ENCODE data around the gene SLC35B2. TPM values are rescaled to one million over a fixed set of nuclear protein-coding genes. Genes with fewer than 3 reads are reported as not detected.
A peak's percentile ranks its signal among the peaks of the same experiment; 100 is the strongest.

Gene SLC35B2
- polyA plus RNA-seq, 1 of the 3 experiments (the other 2 are of a cell fraction), result 125 TPM

DNA sequence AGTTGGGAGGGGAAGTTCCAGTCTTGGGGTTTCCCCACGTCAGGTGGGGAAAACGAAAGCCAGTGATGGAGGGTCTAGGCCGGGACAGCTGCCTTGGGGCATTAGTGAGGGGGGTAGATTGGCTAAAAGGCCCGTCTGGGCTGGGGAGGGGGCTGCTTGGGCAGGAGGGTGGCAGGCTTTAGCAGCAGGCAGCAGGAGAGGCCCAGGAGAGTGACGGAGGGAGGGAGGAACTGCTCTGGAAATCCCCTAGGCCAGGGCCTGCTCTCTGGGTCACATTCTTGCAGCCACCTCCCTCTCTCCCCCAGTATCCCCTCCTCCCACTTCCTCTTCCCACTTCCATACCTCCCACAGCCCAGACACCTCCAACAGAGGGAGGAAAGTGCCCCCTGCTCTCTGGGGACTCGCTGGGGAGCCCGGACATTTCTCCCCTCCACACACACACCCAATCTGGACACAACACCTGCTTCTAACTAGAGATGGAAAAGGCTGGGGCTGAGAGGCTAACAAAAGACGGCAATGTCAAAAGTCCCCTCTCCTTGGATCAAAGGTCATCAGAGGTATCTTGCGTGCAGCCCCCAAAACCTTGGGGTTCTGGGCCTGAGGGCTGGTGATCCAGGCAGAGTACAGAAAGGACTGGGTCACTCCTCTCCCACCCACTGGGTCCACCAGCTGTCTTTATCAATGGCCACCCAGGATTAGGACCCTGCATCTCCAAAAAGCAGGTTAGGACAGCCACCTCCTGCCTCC is 6.2 kb upstream of the SLC35B2 start:
- peaks cover 7% of the 10 kb centered on the region for H3F3A ChIP-seq (replicated peaks; ENCODE audit: insufficient read depth)
- peaks cover 4% of the 10 kb centered on the region; the same call in 1 of the 2 replicates for H3K27me3 ChIP-seq (ENCODE audit: insufficient read depth)
- H3K9me2 ChIP-seq, result no peaks in the 10 kb centered on the region
- CTCF ChIA-PET, result interaction anchor here (0.8 to 9.1 kb wide), 9 partner anchors 8 to 167 kb away, joined by 3 to 220 read pairs (median 7); partner anchors contain the start of genes AARS2 and SLC35B2
- H3K9ac ChIP-seq, result peak overlapping the region; percentile 80; the same call in 1 of the 2 replicates
- TF ChIP-seq, protein P1, sequence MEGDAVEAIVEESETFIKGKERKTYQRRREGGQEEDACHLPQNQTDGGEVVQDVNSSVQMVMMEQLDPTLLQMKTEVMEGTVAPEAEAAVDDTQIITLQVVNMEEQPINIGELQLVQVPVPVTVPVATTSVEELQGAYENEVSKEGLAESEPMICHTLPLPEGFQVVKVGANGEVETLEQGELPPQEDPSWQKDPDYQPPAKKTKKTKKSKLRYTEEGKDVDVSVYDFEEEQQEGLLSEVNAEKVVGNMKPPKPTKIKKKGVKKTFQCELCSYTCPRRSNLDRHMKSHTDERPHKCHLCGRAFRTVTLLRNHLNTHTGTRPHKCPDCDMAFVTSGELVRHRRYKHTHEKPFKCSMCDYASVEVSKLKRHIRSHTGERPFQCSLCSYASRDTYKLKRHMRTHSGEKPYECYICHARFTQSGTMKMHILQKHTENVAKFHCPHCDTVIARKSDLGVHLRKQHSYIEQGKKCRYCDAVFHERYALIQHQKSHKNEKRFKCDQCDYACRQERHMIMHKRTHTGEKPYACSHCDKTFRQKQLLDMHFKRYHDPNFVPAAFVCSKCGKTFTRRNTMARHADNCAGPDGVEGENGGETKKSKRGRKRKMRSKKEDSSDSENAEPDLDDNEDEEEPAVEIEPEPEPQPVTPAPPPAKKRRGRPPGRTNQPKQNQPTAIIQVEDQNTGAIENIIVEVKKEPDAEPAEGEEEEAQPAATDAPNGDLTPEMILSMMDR (IDR thresholded peaks at IDR 0.05), result no peak
- TF ChIP-seq RFX5 (IDR thresholded peaks at IDR 0.05; ENCODE audit: low read length), result no peak
- no peak for TF ChIP-seq FOXM1 (IDR thresholded peaks at IDR 0.05; ENCODE audit: low read depth)
- no peak for TF ChIP-seq TEAD4 (IDR thresholded peaks at IDR 0.05; ENCODE audit: borderline replicate concordance, insufficient read depth)
- no peak for TF ChIP-seq USF2 (IDR thresholded peaks at IDR 0.05; ENCODE audit: borderline replicate concordance, low read depth, low read length)
- TF ChIP-seq MXI1 (IDR thresholded peaks at IDR 0.05; ENCODE audit: low read depth, low read length), result no peak
- TF ChIP-seq TAF1 (IDR thresholded peaks at IDR 0.05; ENCODE audit: borderline replicate concordance, low read depth, low read length), result no peak
- TF ChIP-seq, protein P2, sequence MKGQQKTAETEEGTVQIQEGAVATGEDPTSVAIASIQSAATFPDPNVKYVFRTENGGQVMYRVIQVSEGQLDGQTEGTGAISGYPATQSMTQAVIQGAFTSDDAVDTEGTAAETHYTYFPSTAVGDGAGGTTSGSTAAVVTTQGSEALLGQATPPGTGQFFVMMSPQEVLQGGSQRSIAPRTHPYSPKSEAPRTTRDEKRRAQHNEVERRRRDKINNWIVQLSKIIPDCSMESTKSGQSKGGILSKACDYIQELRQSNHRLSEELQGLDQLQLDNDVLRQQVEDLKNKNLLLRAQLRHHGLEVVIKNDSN (IDR thresholded peaks at IDR 0.05; ENCODE audit: borderline replicate concordance, low read depth), result no peak
- TF ChIP-seq FOXJ3 (CRISPR knock-in tag; IDR thresholded peaks at IDR 0.05), result no peak
- TF ChIP-seq NFIC (IDR thresholded peaks at IDR 0.05; ENCODE audit: borderline replicate concordance), result no peak
- TF ChIP-seq EP300 (IDR thresholded peaks at IDR 0.05; ENCODE audit: borderline replicate concordance in 1 of 2, low read depth in 1 of 2, low read length in 1 of 2), result no peak
- no peak for TF ChIP-seq MAX (IDR thresholded peaks at IDR 0.05; ENCODE audit: low read depth)
- no peak for TF ChIP-seq EZH2phosphoT487 (IDR thresholded peaks at IDR 0.05; ENCODE audit: borderline replicate concordance, low read depth)
- no peak for TF ChIP-seq RXRA (IDR thresholded peaks at IDR 0.05; ENCODE audit: borderline replicate concordance, low read depth)
- no peak for TF ChIP-seq FOSL2 (IDR thresholded peaks at IDR 0.05; ENCODE audit: borderline replicate concordance, low read depth)
- TF ChIP-seq YY1 (IDR thresholded peaks at IDR 0.05; ENCODE audit: low read depth), result no peak
- no peak overlapping the region for H2AFZ ChIP-seq (ENCODE audit: low read depth)
- H3K36me3 ChIP-seq (replicated peaks in 1 of 2; ENCODE audit: control insufficient read depth in 1 of 2, insufficient read depth in 2 of 2, low read length in 1 of 2), result peaks cover 0 to 10% of the 10 kb centered on the region in 2 experiments
- no peaks in the 10 kb centered on the region for H4K20me1 ChIP-seq (ENCODE audit: insufficient read depth)
- H3K27ac ChIP-seq (ENCODE audit: low read depth in 2 of 2, low read length in 1 of 2), result no peak overlapping the region
- H3K9me3 ChIP-seq, result no peaks in the 10 kb centered on the region
- POLR2A ChIA-PET, result no interaction called here
- H3K79me2 ChIP-seq (ENCODE audit: insufficient read depth), result peaks cover 21% of the 10 kb centered on the region; the same call in 1 of the 2 replicates
- peak overlapping the region; percentile 94 for H3K4me2 ChIP-seq
- no peak for DNase-seq
- 54% methylated on average over 9 of the region's 9 CpGs for WGBS (ENCODE audit: low lambda C conversion rate)
- peaks cover 16 to 30% of the 10 kb centered on the region in 2 experiments; a peak in 2 of 4 replicates for H3K4me1 ChIP-seq (ENCODE audit: control insufficient read depth in 1 of 2, insufficient read depth in 2 of 2, low read depth in 1 of 2, low read length in 1 of 2)
- peak overlapping the region; percentile 74 to 89; a peak in 3 of 4 replicates for H3K4me3 ChIP-seq (ENCODE audit: low read depth in 2 of 2, low read length in 1 of 2)
